HL-60/S4 treated with phorbol 12-myristate 13-acetate at 8.2 ng/mL for 4 days and 3 days (cell line): ENCODE results near the gene RHOH.

Experiments used
- in situ Hi-C: fragments of 300-500 bp; cut with MboI; formaldehyde crosslinking; loops from 2 replicates; pipeline ENCODE4 v1.15.0; 2022; ENCODE audit warnings: low sequenced_read_pairs

Gene RHOH

GRCh38 chr4:40185830-40186664, 10.8 kb upstream of the RHOH start:
- in situ Hi-C loops, result no loop called here

- in situ Hi-C loops, result no loop called here
These were observed 10.2 kb upstream of the RHOH start for GRCh38 chr4:40186665-40187014.

- in situ Hi-C loops, result no loop called here
These were observed 9.4 kb upstream of the RHOH start for GRCh38 chr4:40187386-40187906.

- in situ Hi-C loops, result no loop called here
These were observed 6.8 kb upstream of the RHOH start for GRCh38 chr4:40190019-40190418.

GRCh38 chr4:40190465-40190864, 6.4 kb upstream of the RHOH start:
- in situ Hi-C loops, result no loop called here

GRCh38 chr4:40190880-40191815, 5.7 kb upstream of the RHOH start:
- in situ Hi-C loops, result no loop called here

- in situ Hi-C loops, result no loop called here
These were observed 4.5 kb upstream of the RHOH start for GRCh38 chr4:40192114-40193015.

- in situ Hi-C loops, result no loop called here
These were observed 3.7 kb upstream of the RHOH start for GRCh38 chr4:40193016-40193571.

- in situ Hi-C loops, result no loop called here
These were observed 3.3 kb upstream of the RHOH start for GRCh38 chr4:40193578-40193977.

- in situ Hi-C loops, result no loop called here
These were observed 2.1 kb upstream of the RHOH start for GRCh38 chr4:40194602-40195161.

- in situ Hi-C loops, result no loop called here
These were observed 1.4 kb upstream of the RHOH start for GRCh38 chr4:40195182-40196177.

GRCh38 chr4:40196272-40196671, 559 bp upstream of the RHOH start:
- in situ Hi-C loops, result no loop called here

GRCh38 chr4:40197879-40198689, 1.3 kb downstream of the RHOH start:
- in situ Hi-C loops, result no loop called here

- in situ Hi-C loops, result no loop called here
These were observed 2.4 kb downstream of the RHOH start for GRCh38 chr4:40199179-40199670.

GRCh38 chr4:40199999-40200874, 3.4 kb downstream of the RHOH start:
- in situ Hi-C loops, result no loop called here

GRCh38 chr4:40200875-40201801, 4.3 kb downstream of the RHOH start:
- in situ Hi-C loops, result no loop called here
